ENCODE data around the gene VSIG10. TPM values are rescaled to one million over a fixed set of nuclear protein-coding genes. Genes with fewer than 3 reads are reported as not detected.

Gene VSIG10
- total and polyA plus RNA-seq, 2 of the 13 experiments (the other 11 are each of a cell fraction or from before 2014, with no cell fraction given) = 25.6 to 42.5 TPM

- TF ChIP-seq ZGPAT (CRISPR knock-in tag; IDR thresholded peaks at IDR 0.05) (peak; percentile 90), ZNF672 (CRISPR knock-in tag; IDR thresholded peaks at IDR 0.05) (no peak), ERF (CRISPR knock-in tag; IDR thresholded peaks at IDR 0.05) (peak; percentile 69; the same call in 1 of the 2 replicates), KDM5B (CRISPR knock-in tag; IDR thresholded peaks at IDR 0.05; ENCODE audit: borderline replicate concordance) (peak; percentile 66; the same call in 1 of the 2 replicates), ZNF639 (CRISPR knock-in tag; conservative IDR thresholded peaks at IDR 0.05) (peak; percentile 74; the same call in 1 of the 2 replicates), ZNF879 (CRISPR knock-in tag; IDR thresholded peaks at IDR 0.05) (no peak), NONO (IDR thresholded peaks at IDR 0.05) (no peak), NONO (CRISPR knock-in tag; conservative IDR thresholded peaks at IDR 0.05) (peak; percentile 45), MED8 (CRISPR knock-in tag; IDR thresholded peaks at IDR 0.05; ENCODE audit: insufficient replicate concordance) (peak; percentile 60), ZNF407 (CRISPR knock-in tag; IDR thresholded peaks at IDR 0.05; ENCODE audit: not compliant biosample characterization) (no peak), ARNT (IDR thresholded peaks at IDR 0.05) (no peak), ZNF589 (CRISPR knock-in tag; conservative IDR thresholded peaks at IDR 0.05) (no peak), PBX3 (CRISPR knock-in tag; IDR thresholded peaks at IDR 0.05; ENCODE audit: borderline replicate concordance) (no peak), STAT5B (CRISPR knock-in tag; IDR thresholded peaks at IDR 0.05) (no peak), NR2C2 (CRISPR knock-in tag; IDR thresholded peaks at IDR 0.05; ENCODE audit: borderline replicate concordance) (no peak), ZNF329 (CRISPR knock-in tag; IDR thresholded peaks at IDR 0.05; ENCODE audit: low read depth) (peak; percentile 64; the same call in 1 of the 2 replicates), HNRNPLL (IDR thresholded peaks at IDR 0.05; ENCODE audit: low read depth, low read length, poor library complexity, severe bottlenecking) (peak; percentile 78)
Measured at GRCh38 chr12:118103601-118104382, at the start of gene VSIG10 (continued).
